GM12892 (cell line): ENCODE data around the gene SETD4.

Source experiments
- POLR2A ChIP-seq: IDR thresholded peaks from 2 replicates; pipeline ENCODE4 v1.6.1; 2011; ENCODE audit warnings: low read depth, low read length, control low read depth
- POLR2AphosphoS5 ChIP-seq: IDR thresholded peaks from 2 replicates; pipeline ENCODE4 v1.6.1; 2011; ENCODE audit warnings: low read depth, low read length, control low read depth

GRCh38 chr21:36063375-36064084, 3.2 kb upstream of the SETD4 start:
- TF ChIP-seq POLR2AphosphoS5 (no peak), POLR2A (no peak)
